Adipocyte (in vitro differentiated cells): ENCODE results near the gene MYH1.
A peak's percentile ranks its signal among the peaks of the same experiment; 100 is the strongest.

Source experiments
- DNase-seq: peaks from one replicate; pipeline ENCODE4 v3.0.0-alpha.2; 2015; ENCODE audit warnings: low read depth
- H3K27me3 ChIP-seq: replicated peaks from 2 replicates; pipeline ENCODE4 v1.7.0; 2013; ENCODE audit warnings: mild to moderate bottlenecking, low read length, moderate library complexity; ENCODE audit not compliant: control insufficient read depth, insufficient read depth
- H3K36me3 ChIP-seq: 2 replicates; pipeline ENCODE4 v1.7.0; 2013; ENCODE audit warnings: low read length, mild to moderate bottlenecking, moderate library complexity; ENCODE audit not compliant: control insufficient read depth, insufficient read depth, severe bottlenecking
- H3K4me1 ChIP-seq: 2 replicates; pipeline ENCODE4 v1.7.0; 2013; ENCODE audit warnings: mild to moderate bottlenecking, low read length, moderate library complexity; ENCODE audit not compliant: control insufficient read depth, insufficient read depth
- H3K4me3 ChIP-seq: 2 replicates; pipeline ENCODE4 v1.7.0; 2013; ENCODE audit warnings: mild to moderate bottlenecking, low read length, moderate library complexity
- H3K9ac ChIP-seq: 2 replicates; pipeline ENCODE4 v1.7.0; 2013; ENCODE audit warnings: mild to moderate bottlenecking, low read length, moderate library complexity
- H3K9me3 ChIP-seq: 2 replicates; pipeline ENCODE4 v1.7.0; 2013; ENCODE audit warnings: mild to moderate bottlenecking, low read length, moderate library complexity; ENCODE audit not compliant: control insufficient read depth

MYH1 gene

GRCh38 chr17:10527419-10527818 is 9.1 kb upstream of the MYH1 start:
- DNase-seq: no peak
- H3K9ac ChIP-seq: no peak overlapping the region
- H3K4me1 ChIP-seq: no peaks in the 10 kb centered on the region

GRCh38 chr17:10526517-10526916 is 8.2 kb upstream of the MYH1 start:
- Histone ChIP-seq H3K27me3 (no peaks in the 10 kb centered on the region), H3K9me3 (no peaks in the 10 kb centered on the region), H3K9ac (no peak overlapping the region), H3K36me3 (no peaks in the 10 kb centered on the region), H3K4me3 (no peak overlapping the region), H3K4me1 (no peaks in the 10 kb centered on the region)
- DNase-seq: no peak

More at GRCh38 chr17:10527419-10527818, 9.1 kb upstream of the MYH1 start:
- Histone ChIP-seq H3K27me3 (no peaks in the 10 kb centered on the region), H3K4me3 (no peak overlapping the region), H3K36me3 (no peaks in the 10 kb centered on the region), H3K9me3 (no peaks in the 10 kb centered on the region)

GRCh38 chr17:10523064-10523463 is 4.7 kb upstream of the MYH1 start:
- DNase-seq: no peak
- no peak overlapping the region for H3K4me3 ChIP-seq
- H3K27me3 ChIP-seq: no peaks in the 10 kb centered on the region
- H3K9me3 ChIP-seq: no peaks in the 10 kb centered on the region
- no peak overlapping the region for H3K9ac ChIP-seq
- no peaks in the 10 kb centered on the region for H3K36me3 ChIP-seq
- H3K4me1 ChIP-seq: no peaks in the 10 kb centered on the region

GRCh38 chr17:10521949-10522348 is 3.6 kb upstream of the MYH1 start:
- no peaks in the 10 kb centered on the region for H3K9me3 ChIP-seq
- H3K4me3 ChIP-seq: no peak overlapping the region
- H3K36me3 ChIP-seq: no peaks in the 10 kb centered on the region
- no peaks in the 10 kb centered on the region for H3K27me3 ChIP-seq
- DNase-seq: no peak
- no peaks in the 10 kb centered on the region for H3K4me1 ChIP-seq
- H3K9ac ChIP-seq: no peak overlapping the region

GRCh38 chr17:10516638-10517037 is 1.7 kb downstream of the MYH1 start:
- H3K9me3 ChIP-seq: no peaks in the 10 kb centered on the region
- DNase-seq: no peak
- H3K36me3 ChIP-seq: no peaks in the 10 kb centered on the region
- H3K9ac ChIP-seq: no peak overlapping the region
- no peak overlapping the region for H3K4me3 ChIP-seq
- H3K4me1 ChIP-seq: peaks cover 17% of the 10 kb centered on the region
- H3K27me3 ChIP-seq: no peaks in the 10 kb centered on the region

- H3K9me3 ChIP-seq: no peaks in the 10 kb centered on the region
- H3K9ac ChIP-seq: no peak overlapping the region
- DNase-seq: no peak
- H3K4me3 ChIP-seq: no peak overlapping the region
- H3K36me3 ChIP-seq: no peaks in the 10 kb centered on the region
- H3K4me1 ChIP-seq: peaks cover 17% of the 10 kb centered on the region
- H3K27me3 ChIP-seq: no peaks in the 10 kb centered on the region
Measured at GRCh38 chr17:10516065-10516464, 2.3 kb downstream of the MYH1 start.

GRCh38 chr17:10513299-10514067 is 4.9 kb downstream of the MYH1 start:
- peak overlapping the region; percentile 2 for H3K4me3 ChIP-seq
- no peaks in the 10 kb centered on the region for H3K9me3 ChIP-seq
- no peaks in the 10 kb centered on the region for H3K36me3 ChIP-seq
- H3K27me3 ChIP-seq: no peaks in the 10 kb centered on the region
- H3K9ac ChIP-seq: no peak overlapping the region
- peaks cover 17% of the 10 kb centered on the region for H3K4me1 ChIP-seq
- DNase-seq: no peak

GRCh38 chr17:10512856-10513255 is 5.5 kb downstream of the MYH1 start:
- Histone ChIP-seq H3K4me1 (peaks cover 17% of the 10 kb centered on the region), H3K4me3 (peak overlapping the region; percentile 2), H3K36me3 (no peaks in the 10 kb centered on the region), H3K9ac (no peak overlapping the region), H3K9me3 (no peaks in the 10 kb centered on the region), H3K27me3 (no peaks in the 10 kb centered on the region)
- no peak for DNase-seq

- H3K4me1 ChIP-seq: no peaks in the 10 kb centered on the region
- H3K4me3 ChIP-seq: no peak overlapping the region
- no peak overlapping the region for H3K9ac ChIP-seq
- DNase-seq: no peak
- H3K9me3 ChIP-seq: no peaks in the 10 kb centered on the region
- H3K27me3 ChIP-seq: no peaks in the 10 kb centered on the region
- no peaks in the 10 kb centered on the region for H3K36me3 ChIP-seq
Measured at GRCh38 chr17:10499950-10500349, 18.4 kb downstream of the MYH1 start.

- H3K4me1 ChIP-seq: no peaks in the 10 kb centered on the region
- H3K36me3 ChIP-seq: no peaks in the 10 kb centered on the region
- peaks cover 3% of the 10 kb centered on the region for H3K27me3 ChIP-seq
- DNase-seq: no peak
- H3K9ac ChIP-seq: no peak overlapping the region
- peaks cover 39% of the 10 kb centered on the region for H3K9me3 ChIP-seq
- H3K4me3 ChIP-seq: no peak overlapping the region
Measured at GRCh38 chr17:10492004-10492403, 26.3 kb downstream of the MYH1 start.

- H3K36me3 ChIP-seq: no peaks in the 10 kb centered on the region
- H3K9me3 ChIP-seq: peaks cover 25% of the 10 kb centered on the region
- no peaks in the 10 kb centered on the region for H3K4me1 ChIP-seq
- H3K9ac ChIP-seq: no peak overlapping the region
- DNase-seq: no peak
- H3K27me3 ChIP-seq: no peaks in the 10 kb centered on the region
- H3K4me3 ChIP-seq: no peak overlapping the region
Measured at GRCh38 chr17:10482252-10482651, 36.1 kb downstream of the MYH1 start.

GRCh38 chr17:10477701-10478100 is 40.6 kb downstream of the MYH1 start:
- H3K9me3 ChIP-seq: peaks cover 5% of the 10 kb centered on the region
- H3K36me3 ChIP-seq: no peaks in the 10 kb centered on the region
- no peaks in the 10 kb centered on the region for H3K27me3 ChIP-seq
- no peaks in the 10 kb centered on the region for H3K4me1 ChIP-seq
- no peak overlapping the region for H3K9ac ChIP-seq
- no peak overlapping the region for H3K4me3 ChIP-seq
- DNase-seq: no peak
